ENCODE measurements around the gene EXOSC1.
A peak's percentile ranks its signal among the peaks of the same experiment; 100 is the strongest.
"Not testable (repeated sequence)": the region's sequence is repeated elsewhere in the genome, so short reads cannot be mapped to it uniquely, and the experiment has no call there.

EXOSC1 gene, protein sequence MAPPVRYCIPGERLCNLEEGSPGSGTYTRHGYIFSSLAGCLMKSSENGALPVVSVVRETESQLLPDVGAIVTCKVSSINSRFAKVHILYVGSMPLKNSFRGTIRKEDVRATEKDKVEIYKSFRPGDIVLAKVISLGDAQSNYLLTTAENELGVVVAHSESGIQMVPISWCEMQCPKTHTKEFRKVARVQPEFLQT

DNA sequence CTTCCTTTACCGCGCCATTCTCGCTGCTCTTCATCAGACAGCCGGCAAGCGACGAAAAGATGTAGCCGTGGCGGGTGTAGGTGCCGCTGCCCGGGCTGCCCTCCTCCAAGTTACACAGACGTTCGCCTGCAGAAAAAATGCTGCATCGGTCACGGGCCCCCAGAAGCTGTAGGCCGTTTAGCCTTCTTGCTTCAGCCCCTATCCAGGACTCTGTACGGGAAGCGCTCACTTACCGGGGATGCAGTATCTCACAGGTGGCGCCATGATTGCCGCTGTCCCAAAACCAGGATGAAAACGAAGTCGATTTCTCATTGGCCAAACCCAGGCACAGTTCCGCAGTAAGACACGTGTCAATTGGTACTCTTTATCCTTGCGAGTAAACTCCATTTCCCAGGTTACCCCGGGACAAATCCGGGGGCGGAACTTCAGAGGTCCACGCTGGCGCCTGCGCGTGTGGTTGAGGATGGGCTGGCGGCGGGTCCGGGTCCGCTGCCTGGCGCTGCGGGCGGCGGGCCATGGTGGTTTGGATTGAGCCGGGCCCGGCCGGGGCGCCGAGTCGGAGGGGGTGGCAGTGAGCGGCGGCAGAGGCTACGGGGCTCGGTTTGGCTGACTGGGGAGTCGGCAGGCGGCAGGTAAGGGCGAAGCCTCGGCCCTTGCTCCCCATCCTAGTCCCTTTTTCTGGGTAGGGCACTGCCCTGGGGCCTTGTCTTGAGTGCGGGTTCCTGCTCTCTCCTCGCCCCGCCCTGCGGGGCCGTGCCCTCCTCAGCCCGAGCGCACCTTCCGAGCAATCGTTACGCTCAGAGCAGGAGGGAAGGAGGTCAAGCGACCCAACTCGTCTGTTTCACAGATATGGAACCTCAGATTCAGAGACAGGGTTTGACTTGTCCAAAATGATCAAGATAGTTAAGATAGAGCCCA, at the start of gene EXOSC1, which contains the start of gene ZDHHC16:
EXOSC1 (minus strand) TSS at position 285 of the 918 bp plus-strand sequence; CDS start at position 264, 21 bp downstream.
ZDHHC16 (plus strand) TSS at position 454 of the 918 bp plus-strand sequence. CDS start 5,501 bp downstream, outside the sequence.
- peak; percentile 91 for DNase-seq (ENCODE audit: low read depth)

DNA sequence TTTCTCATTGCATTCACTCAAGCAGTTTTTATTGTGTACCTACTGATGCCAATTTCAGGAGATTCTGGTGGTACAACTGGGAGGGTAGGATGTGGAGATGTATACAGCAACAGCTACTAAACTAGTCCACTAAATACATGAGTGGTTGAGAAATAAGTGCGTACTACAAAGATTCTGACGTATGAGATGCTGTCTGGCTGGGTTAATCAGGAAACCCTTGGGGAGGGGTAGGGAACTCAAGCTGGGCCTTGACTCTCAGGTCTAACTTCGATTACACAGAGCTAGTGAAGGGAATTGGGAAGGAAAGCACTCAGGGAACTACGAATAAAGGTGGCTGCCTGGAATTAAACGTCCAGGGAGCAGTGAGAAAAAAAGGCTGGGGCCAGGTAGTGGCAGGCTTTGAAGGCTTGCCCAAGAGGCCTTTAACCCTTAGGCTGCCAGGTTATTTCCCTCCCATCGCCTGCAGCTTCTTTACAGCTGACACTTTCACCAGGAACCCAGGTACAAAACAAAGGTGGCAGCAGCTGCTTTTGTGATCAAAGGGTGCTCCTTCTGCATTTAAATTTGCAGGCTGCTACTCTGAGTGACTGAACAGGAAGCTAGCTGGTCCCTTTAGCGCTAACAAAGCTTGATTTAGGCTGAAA, 49.2 kb upstream of the EXOSC1 start:
- DNase-seq (ENCODE audit: low read depth): peak; percentile 49

DNA sequence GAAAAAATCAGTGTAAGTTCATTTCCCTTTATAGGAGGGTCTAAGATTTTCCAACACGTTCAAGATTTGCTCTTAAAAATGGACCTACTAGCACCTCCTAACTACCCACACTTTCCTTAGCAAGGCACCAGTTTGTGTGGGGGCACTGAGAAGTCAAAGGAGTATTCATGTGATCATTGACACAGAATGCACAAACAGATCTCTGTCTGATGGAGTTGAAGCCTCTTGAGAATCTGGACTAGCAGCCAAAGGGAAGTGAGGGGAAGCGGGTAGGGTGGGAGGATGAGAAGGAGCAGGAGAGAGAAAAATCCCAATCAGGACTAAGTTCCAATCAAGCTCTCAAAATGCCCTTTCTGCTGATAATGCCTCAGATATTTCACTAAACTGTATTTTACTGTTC, 48.3 kb upstream of the EXOSC1 start:
- DNase-seq (ENCODE audit: low read depth): no peak

DNA sequence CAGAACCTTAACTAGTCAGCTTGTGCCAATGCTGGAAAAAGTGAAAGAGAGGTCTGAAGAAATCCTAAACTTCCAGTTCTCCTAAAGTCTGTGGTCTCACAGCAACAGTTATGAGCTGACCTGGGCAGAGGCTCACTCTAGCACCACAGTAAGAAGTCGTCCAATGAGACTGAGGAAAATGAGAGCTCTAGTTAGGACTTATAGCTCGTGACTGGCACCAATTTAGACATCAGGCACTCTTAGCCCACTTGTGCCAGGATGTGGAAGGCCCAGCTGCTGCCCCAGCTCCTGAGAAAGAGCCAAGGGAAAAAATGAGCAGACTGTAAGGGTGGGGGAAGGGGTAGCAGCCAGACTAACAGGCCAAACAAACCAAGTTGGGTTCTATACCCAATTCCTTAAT, 44.8 kb upstream of the EXOSC1 start:
- peak; percentile 50 for DNase-seq (ENCODE audit: low read depth)

DNA sequence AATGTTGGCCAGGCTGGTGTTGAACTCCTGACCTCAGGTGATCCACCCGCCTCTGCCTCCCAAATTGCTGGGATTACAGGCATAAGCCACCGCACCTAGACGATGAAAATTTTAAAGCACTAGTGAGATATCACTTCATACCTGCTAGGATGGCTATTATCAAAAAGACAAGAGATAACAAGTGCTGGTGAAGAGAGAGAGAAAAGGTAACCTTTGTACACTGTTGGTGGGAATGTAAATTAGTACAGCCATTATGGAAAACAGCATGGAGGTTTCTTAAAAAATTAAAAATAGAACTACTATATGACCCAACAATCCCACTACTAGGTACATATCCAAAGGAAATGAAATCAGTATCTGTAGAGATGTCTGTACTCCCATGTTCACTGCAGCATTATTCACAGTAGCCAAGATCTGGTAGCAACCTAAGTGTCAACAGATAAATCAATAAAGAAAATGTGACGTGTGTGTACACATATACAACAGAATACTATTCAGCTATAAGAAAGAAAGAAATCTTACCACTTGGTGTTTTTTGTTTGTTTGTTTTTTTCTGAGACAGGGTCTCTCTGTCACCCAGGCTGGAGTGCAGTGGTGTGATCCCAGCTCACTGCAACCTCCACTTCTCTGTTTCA, 40.0 kb upstream of the EXOSC1 start:
- no peak for DNase-seq (ENCODE audit: low read depth)

DNA sequence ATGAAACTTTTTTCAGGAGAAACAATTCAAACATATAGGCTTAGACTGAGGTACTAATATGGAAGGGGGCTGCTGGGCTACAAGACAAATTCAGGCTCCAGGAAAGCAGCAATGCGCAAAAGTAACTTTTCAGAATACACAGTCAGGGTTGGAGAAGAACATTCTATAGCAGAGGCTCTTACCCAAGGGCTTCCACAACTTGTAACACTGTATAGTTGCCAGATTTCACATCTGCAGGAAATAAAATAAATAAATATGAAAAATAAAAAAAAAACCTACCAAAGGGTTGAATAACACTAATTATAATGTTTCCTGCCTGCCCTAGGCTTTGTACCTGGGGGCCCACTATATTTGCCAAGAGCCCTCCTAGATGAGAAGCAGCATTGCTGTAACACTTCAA, 38.1 kb upstream of the EXOSC1 start:
- DNase-seq (ENCODE audit: low read depth): peak; percentile 53

DNA sequence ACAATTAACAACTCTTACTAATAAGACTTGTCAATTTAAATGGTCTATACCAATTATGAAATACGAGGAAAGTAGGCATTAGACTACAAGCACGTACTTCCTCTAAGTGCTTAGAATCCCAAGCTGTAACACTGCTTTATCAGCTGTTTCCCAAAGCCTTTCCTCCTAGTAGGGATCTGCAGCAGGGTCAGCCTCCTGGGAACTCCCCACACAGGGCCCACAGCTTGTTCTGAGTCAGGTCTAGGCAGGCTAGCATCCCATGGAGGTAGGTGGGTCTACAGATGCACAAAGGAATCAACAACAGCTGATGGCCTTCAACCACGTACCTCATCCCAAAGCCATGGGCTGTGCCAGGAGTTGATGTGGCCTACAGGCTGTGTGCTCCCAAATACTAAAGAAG, 37.7 kb upstream of the EXOSC1 start:
- no peak for DNase-seq (ENCODE audit: low read depth)

DNA sequence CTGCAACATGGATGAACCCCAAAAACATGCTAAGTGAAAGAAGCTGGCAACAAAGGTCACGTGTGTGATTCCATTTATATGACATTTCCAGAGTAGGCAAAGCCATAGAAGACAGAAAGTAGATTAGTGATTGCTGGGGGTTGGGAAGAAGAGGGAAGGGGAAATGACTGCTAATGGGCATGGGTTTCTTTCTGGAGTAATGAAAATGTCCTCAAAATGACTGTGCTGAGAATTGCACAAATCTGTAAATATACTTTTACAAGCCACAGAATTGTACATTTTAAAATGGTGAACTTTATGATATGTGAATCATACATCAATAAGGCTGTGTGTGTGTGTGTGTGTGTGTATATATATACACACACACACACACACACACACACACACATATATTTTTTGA, 36.6 kb upstream of the EXOSC1 start:
- no peak for DNase-seq (ENCODE audit: low read depth)

DNA sequence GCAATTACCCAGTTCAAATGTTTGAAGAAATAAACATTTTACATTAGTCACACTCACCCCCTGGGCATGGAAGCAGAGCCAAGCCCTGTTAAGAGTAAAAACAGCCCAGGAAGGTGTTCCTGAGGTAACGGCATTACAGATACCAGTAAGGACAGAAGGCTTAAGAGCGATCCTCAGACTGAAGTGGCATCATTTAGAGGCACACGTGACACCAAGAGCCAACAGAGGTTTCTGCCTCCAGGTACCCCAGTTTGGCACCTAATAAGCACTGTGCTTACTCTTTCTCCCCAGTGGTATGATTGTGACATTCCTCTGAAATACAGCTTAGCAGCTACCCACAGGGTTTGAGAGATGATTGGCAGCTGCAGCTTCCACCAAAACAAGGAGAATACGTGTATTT, 35.3 kb upstream of the EXOSC1 start:
- DNase-seq (ENCODE audit: low read depth): no peak

DNA sequence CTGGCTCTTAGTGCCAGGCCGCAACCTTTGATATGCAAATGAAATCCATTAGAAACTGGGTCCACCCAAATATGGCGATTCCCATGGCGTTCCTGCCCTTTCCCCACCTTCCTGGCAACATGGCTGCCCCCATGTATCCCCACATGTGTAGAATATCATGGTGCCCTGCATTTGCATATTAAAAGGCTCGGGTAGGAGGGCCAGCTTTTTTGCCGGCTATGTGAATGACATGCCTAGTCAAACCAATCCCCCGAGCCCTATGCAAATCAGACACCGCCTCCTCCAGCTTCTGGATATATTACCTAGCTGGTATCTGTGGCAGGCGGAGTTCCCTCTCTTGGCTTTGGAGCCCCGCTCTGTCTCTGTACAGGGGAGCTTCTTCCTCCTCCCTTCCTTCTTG, 34.1 kb upstream of the EXOSC1 start:
- DNase-seq (ENCODE audit: low read depth): no peak

DNA sequence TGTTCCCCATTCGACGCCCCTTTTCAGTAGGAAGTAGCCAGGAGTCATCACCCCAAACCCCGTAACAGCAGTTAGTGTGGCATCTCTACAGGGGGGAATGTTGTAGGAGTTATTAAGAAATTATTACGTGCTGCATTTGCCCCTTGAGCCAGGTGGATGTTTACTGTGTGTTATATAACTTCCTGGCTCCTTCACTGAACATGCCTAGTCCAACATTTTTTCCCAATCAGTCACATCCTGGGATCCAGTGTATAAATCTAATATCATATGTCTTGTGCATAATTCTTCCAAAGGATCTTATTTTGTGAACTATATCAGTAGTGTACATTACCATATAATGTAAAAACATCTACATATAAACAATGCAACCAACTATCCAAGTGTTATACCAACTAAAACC, 33.6 kb upstream of the EXOSC1 start:
- DNase-seq (ENCODE audit: low read depth): not testable (repeated sequence)

DNA sequence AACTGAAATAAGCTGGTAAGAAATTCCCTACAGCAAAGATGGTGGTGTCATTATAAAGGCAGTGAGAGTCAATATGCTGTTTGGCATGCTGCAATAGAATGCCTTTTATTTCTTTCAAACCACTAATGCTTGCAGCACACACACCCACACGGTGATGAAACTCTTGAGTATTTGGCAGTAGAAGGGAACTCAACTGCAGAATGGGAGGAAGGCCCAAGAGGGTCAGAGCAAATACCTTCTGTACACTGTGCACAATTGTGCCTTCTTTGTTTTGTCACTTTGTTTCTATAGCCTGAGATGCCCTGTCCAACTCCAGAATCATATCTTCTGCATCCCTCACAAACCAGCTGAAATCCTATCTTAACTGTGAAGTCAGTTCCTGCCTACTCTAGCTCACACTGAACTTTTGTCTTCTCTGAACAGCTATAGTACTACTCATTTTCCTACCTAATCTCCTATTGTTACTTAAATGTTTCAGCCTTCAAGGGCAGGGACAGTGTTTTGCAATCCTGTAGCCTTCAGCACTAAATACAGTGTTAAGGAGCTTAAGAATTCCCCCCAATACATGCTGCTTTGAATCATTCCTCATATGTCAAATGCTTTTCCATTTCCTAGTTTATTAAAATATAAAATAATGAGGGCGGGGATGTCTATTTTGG, 30.3 kb upstream of the EXOSC1 start:
- peak; percentile 81 for DNase-seq (ENCODE audit: low read depth)

DNA sequence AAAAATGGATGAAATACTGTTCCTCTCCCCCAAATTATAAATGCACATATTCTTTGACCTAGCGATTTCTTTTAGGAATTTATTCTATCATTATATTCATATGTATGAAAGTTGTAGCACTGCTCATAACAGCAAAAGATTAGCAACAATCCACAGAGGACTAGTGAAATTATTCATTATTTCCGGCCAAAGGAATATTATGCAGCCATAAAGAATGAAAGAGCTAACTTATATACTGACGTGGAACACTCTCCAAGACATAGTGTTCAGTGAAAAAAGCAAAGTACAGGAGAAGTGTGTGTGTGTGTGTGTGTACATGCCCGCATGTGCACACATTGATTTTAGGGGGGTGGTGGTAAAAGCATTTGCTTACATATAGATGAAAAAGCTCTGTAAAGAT, 29.1 kb upstream of the EXOSC1 start:
- no peak for DNase-seq (ENCODE audit: low read depth)

DNA sequence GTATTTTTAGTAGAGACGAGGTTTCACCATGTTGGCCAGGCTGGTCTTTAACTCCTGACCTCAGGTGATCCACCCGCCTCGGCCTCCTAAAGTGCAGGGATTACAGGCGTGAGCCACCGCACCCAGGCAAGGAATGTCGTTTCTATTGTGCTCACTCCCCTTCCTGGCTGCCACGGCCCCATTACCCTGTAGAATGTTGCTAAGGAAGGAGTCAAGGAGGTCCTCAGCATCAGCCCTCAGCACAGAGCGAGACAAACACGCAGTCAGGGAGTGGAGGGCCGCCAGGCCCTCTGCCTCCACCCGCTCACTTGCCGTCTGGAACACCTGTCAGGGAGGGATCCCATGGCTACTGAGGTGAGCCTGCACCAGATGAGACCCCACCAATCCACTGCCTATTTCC, 23.0 kb upstream of the EXOSC1 start:
- DNase-seq (ENCODE audit: low read depth): not testable (repeated sequence)

DNA sequence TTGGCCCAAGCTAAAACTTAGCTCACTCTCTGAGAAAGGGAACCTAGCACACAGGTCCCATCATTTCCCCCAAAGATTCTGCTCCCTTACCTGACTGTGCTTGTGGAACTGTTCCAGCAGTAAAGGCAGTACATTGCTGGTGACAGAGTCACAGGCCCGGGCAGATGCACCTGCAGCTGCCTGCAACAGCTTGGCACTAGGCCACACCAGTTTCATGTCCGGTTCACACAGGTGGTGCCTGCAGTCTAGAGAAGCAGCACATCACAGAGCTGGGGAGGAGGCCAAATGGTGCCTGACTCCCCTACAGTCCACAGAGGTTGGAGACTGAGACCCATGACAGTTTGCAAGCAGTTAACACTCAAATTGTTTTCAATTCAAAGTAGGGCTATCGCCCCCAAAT, 22.4 kb upstream of the EXOSC1 start:
- DNase-seq (ENCODE audit: low read depth): no peak

DNA sequence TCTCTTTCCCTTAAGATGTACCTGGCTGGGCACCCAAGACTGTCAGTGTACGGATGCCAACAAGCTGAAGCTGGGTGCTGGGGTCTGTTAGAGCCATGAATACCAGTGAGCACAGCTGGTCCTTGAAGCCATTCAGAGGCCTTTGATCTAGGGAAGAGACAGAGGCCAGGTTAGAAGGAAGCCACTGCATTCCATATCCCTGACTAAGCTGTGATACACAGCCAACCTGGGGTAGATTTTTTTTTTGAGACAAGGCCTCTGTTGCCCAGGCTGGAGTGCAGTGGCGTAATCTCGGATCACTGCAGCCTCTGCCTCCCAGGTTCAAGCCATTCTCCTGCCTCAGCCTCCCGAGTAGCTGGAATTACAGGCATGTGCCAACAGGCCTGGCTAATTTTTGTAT, 20.9 kb upstream of the EXOSC1 start:
- DNase-seq (ENCODE audit: low read depth): no peak

DNA sequence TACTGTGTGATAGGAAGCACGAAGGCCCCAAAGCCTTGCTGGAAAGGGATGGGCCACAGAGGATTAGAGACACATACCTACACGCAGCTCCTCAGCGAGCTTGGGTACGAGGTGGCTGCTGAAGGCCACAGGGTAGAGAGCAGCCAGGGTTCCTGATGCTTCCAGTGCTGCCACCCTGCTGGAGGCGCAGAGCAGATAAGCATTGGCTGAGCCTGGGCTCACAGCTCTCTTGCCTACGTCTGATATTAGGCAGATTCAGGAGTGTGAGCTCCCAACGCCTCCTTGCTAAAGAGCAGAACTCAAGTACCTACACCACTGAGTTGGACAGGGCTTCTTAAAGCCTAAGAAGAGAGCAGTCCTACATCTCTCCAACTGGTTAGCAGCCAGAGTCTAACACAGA, 20.2 kb upstream of the EXOSC1 start:
- DNase-seq (ENCODE audit: low read depth): no peak

DNA sequence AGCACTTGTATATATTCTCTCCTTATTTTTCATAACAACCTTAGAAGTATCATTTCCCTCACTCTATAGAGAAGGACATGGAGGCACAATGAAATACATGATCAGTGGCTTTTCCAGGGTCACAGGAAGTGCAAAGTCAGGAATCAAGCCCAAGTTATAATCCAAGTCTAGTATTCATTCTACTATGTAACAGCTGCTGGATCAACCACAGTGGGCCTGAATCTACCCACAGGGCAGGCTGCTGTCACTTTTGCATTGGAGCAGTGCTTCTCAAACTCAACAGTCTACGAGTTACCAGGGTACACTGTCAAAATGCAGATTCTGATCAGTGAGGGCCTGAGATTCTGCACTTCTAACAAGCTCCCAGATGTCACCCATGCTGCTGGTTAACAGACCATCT, 18.4 kb upstream of the EXOSC1 start:
- no peak for DNase-seq (ENCODE audit: low read depth)

DNA sequence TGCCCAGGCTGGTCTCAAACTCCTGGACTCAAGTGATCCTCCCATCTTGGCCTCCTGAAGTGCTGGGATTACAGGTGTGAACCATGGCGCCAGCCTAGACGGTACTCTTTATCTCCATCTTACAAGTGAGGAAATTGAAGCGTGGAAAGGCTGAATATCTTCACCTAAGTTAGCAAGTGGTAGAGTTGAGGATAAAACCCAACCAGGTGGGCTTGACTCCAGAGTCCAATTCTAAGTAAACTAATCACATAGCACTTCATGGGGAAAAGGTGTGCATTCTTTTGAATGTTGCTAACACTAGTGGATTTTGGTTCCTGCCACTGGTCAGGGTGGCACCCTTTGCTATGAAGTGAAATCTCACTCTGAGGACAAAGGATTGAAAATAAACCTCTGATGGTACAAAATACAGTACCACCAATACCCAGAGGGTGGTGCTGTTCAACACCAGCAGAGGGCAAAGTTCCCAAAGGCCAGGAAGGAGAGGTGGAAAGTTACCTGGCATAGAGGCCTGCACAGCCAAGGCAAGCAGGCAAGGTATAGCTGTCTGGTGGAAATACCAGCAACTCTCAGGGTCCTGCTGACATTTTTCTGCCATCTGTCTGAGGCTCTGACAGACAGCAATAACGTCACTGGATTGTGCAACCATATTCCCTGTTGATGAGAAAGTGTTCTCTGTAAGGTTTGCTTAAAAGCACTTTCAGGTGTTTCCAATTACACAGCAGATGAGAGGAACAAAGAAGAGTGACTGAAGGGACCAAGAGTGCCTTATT, 17.7 kb upstream of the EXOSC1 start:
- DNase-seq (ENCODE audit: low read depth): peak; percentile 80

DNA sequence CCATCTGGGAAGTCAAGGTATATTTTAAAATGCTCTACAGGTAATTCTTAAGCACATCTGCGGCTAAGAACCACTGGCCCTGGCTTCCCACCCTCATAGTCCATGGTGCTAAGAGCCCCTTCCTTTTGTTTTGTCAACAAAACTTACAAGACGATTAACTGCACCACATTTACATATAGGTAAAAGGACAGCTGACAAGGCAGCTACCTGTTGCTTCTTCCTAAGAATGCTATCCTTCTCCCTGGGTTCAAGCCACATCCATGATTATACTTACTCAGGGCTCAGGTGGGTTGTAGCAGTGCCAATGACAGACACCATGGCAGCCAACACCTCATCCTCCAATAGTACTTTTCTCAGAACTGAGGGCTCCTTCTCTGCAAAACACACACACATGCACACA, 16.5 kb upstream of the EXOSC1 start:
- no peak for DNase-seq (ENCODE audit: low read depth)

DNA sequence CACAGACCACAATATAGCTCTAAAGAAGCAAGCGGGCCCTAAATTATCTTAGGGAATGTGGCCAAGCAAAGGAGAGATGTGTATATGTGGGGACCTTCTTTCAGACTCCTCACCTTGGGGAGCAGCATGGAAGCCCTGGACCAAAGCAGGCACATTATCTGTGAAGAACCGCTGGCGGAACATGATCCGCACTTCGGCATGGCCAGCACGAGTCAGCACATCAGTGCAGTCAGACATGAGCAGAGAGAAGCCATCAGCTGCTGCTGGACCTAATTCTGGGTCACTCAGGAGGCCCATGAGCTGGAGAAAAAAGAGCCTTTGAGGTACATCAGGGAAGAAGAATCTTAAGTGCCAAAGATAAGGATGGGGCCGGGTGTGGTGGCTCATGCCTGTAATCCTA, 14.1 kb upstream of the EXOSC1 start:
- no peak for DNase-seq (ENCODE audit: low read depth)
